DND-41 (cell line): ENCODE results near the gene AJAP1.

Experiments used
- ATAC-seq: fragments of 200-7000 bp; cut with Tn5 transposase; 3 replicates; pipeline ENCODE4 v1.9.1; 2021; ENCODE audit warnings: low read depth; ENCODE audit not compliant: insufficient read depth
- DNase-seq: peaks from one replicate; pipeline ENCODE4 v3.0.0-alpha.2; 2020
- H2AFZ ChIP-seq: 2 replicates; pipeline ENCODE4 v1.6.0; 2012; ENCODE audit warnings: low read depth, low read length
- H3K27ac ChIP-seq: 2 replicates; pipeline ENCODE4 v1.5.1; 2012; ENCODE audit warnings: low read length, inconsistent platforms
- H3K27me3 ChIP-seq: fragments of 200-600 bp; sonication (generic); 2 replicates; pipeline ENCODE4 v1.6.0; 2012; ENCODE audit warnings: low read length, mild to moderate bottlenecking, inconsistent platforms; ENCODE audit not compliant: insufficient read depth, poor library complexity
- H3K36me3 ChIP-seq: 2 replicates; pipeline ENCODE4 v1.5.1; 2012; ENCODE audit warnings: low read length, inconsistent platforms; ENCODE audit not compliant: insufficient read depth
- H3K4me1 ChIP-seq: 2 replicates; pipeline ENCODE4 v1.5.1; 2012; ENCODE audit warnings: mild to moderate bottlenecking, low read length; ENCODE audit not compliant: insufficient read depth
- H3K4me2 ChIP-seq: 2 replicates; pipeline ENCODE4 v1.6.0; 2012; ENCODE audit warnings: mild to moderate bottlenecking, moderate library complexity, low read length, inconsistent platforms; ENCODE audit not compliant: insufficient read depth
- H3K4me3 ChIP-seq, 2 experiments: fragments of 200-600 bp in 1 of 2; shearing (Covaris generic) in 1 of 2; 2 replicates each; pipeline ENCODE4 v1.5.1; 2012 to 2016; ENCODE audit warnings: inconsistent platforms in 2 of 2, low read length in 2 of 2, mild to moderate bottlenecking in 2 of 2, low read depth in 1 of 2, moderate library complexity in 1 of 2
- H3K79me2 ChIP-seq: 2 replicates; pipeline ENCODE4 v1.6.0; 2012; ENCODE audit warnings: low read length, inconsistent platforms; ENCODE audit not compliant: insufficient read depth
- H3K9ac ChIP-seq: 2 replicates; pipeline ENCODE4 v1.6.0; 2012; ENCODE audit warnings: low read depth, mild to moderate bottlenecking, inconsistent platforms, low read length, moderate library complexity
- H3K9me3 ChIP-seq: 2 replicates; pipeline ENCODE4 v1.5.1; 2012; ENCODE audit warnings: low read length, moderate library complexity, mild to moderate bottlenecking, inconsistent platforms; ENCODE audit not compliant: insufficient read depth, severe bottlenecking
- H4K20me1 ChIP-seq: 2 replicates; pipeline ENCODE4 v1.6.0; 2012; ENCODE audit warnings: low read length; ENCODE audit not compliant: insufficient read depth
- EZH2 ChIP-seq: IDR thresholded peaks from 3 replicates; pipeline ENCODE4 v1.6.1; 2012; ENCODE audit warnings: borderline replicate concordance, low read depth, mild to moderate bottlenecking, moderate library complexity, low read length, inconsistent platforms; ENCODE audit not compliant: severe bottlenecking
- TF ChIP-seq, protein P1 (sequence below): IDR thresholded peaks from 2 replicates; pipeline ENCODE4 v1.5.1; 2012; ENCODE audit warnings: borderline replicate concordance, low read length, moderate library complexity, mild to moderate bottlenecking; ENCODE audit not compliant: poor library complexity, severe bottlenecking; ENCODE audit errors: extremely low read depth

Gene AJAP1

DNA sequence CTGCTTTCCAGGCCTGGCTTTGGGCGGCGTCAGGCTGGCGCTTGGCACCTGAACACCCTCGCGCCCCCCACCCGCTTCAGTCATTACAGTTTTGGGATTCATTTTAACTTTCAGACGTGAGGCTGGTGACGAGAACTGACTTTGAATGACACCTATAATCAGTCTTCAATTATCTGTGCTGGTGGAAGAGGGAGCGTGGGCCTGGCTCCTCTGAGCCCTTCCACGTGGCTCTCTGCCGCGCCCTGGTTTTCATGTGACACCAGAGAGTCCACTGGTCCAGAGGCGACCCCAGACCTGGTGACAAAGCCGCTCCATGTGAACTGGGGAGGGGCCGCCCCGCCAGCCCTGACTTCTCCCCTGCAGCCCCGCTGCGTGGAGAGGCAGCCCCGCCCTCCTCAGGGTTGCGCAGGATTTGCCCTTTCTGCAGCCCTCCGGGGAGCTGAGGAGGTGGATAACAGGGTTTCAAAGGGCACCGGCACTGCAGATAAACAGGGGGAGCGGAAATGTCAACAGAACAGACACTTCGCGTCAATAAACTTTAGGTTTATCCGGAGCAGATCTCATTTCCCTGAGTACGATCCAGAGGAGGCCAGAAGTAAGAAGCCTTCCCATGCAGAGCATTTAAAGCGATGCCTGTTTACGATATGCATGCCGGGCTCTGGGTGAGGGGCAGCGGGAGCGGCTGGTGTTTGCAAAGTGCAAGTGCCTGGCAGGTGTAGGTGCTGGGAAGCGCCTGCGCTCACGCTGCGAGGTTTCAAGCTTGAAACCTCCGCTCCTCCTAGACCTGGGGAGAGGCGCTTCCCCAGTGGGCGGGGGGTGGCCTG is 56.4 kb downstream of the AJAP1 start:
- no peak overlapping the region for H3K9ac ChIP-seq

DNA sequence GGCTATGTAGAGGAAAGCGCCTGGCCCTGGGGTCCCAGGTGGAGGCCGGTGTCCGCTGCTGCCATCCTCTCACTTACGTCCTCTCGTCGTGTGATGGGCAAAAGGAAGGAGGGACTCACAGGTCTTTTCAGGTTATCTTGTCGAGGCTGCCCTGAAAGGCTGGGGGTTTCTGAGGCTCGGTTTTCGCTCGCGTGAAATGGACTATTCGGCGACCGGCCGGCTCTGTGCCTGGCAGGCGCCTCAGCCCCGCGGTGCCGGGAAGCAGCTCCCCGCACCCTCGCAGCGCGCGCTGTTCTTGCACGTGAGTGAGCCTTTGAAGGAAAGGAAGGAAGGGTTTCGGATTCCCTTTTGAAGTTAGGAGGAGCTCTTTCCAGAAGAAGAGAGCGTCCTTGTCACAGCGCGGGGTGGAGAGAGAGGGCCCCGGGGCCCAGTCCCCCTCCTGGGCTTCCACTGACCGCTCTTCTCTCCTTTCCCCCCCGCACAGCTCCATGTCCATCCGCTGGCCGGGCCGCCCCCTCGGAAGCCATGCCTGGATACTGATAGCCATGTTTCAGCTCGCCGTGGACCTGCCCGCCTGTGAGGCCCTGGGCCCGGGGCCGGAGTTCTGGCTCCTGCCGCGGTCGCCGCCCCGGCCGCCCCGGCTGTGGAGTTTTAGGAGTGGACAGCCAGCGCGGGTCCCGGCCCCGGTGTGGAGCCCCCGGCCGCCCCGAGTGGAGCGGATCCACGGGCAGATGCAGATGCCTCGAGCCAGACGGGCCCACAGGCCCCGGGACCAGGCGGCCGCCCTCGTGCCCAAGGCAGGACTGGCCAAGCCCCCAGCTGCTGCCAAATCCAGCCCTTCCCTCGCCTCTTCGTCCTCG is 57.2 kb downstream of the AJAP1 start:
- H4K20me1 ChIP-seq: no peaks in the 10 kb centered on the region
- ATAC-seq: no peak
- no peak for TF ChIP-seq EZH2
- TF ChIP-seq, protein P1, sequence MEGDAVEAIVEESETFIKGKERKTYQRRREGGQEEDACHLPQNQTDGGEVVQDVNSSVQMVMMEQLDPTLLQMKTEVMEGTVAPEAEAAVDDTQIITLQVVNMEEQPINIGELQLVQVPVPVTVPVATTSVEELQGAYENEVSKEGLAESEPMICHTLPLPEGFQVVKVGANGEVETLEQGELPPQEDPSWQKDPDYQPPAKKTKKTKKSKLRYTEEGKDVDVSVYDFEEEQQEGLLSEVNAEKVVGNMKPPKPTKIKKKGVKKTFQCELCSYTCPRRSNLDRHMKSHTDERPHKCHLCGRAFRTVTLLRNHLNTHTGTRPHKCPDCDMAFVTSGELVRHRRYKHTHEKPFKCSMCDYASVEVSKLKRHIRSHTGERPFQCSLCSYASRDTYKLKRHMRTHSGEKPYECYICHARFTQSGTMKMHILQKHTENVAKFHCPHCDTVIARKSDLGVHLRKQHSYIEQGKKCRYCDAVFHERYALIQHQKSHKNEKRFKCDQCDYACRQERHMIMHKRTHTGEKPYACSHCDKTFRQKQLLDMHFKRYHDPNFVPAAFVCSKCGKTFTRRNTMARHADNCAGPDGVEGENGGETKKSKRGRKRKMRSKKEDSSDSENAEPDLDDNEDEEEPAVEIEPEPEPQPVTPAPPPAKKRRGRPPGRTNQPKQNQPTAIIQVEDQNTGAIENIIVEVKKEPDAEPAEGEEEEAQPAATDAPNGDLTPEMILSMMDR: no peak
- H3K4me3 ChIP-seq: no peak overlapping the region
- no peaks in the 10 kb centered on the region for H3K27me3 ChIP-seq
- no peak overlapping the region for H3K27ac ChIP-seq
- no peak overlapping the region for H3K4me2 ChIP-seq
- DNase-seq: no peak
- no peaks in the 10 kb centered on the region for H3K36me3 ChIP-seq
- no peaks in the 10 kb centered on the region for H3K79me2 ChIP-seq
- peaks cover 12% of the 10 kb centered on the region for H3K9me3 ChIP-seq
- no peaks in the 10 kb centered on the region for H3K4me1 ChIP-seq
- no peak overlapping the region for H2AFZ ChIP-seq
- H3K9ac ChIP-seq: no peak overlapping the region

More for the DNA sequence above, 56.4 kb downstream of the AJAP1 start:
- Histone ChIP-seq H3K79me2 (no peaks in the 10 kb centered on the region), H3K27me3 (no peaks in the 10 kb centered on the region), H3K4me2 (no peak overlapping the region), H2AFZ (no peak overlapping the region), H3K27ac (no peak overlapping the region), H3K36me3 (no peaks in the 10 kb centered on the region), H3K9me3 (peaks cover 12% of the 10 kb centered on the region), H3K4me3 (no peak overlapping the region), H4K20me1 (no peaks in the 10 kb centered on the region), H3K4me1 (no peaks in the 10 kb centered on the region)
- no peak for TF ChIP-seq EZH2
- TF ChIP-seq, protein P1: no peak
- ATAC-seq (no peak), DNase-seq (no peak)

DNA sequence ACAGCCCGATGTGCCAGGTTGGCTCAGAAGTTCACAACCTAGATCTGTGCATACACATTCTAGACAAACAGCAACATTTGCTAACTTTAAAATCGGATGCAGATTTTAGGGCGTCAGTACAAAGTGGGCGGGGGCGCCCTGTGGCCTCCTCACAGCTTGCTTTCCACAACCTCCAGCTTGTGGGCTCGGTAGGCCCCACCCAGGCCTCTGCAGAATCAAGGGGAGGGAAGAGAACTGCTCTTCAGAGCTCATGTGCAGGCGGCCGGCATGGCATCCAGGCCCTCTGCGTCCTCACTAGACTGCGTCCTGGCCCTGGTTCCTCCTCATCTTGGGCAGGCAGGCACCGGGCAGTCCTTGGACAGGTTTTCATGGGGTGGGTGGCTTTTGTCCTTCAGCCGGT is 59.3 kb downstream of the AJAP1 start:
- no peak for ATAC-seq
- Histone ChIP-seq H3K4me3 (no peak overlapping the region), H3K36me3 (no peaks in the 10 kb centered on the region), H4K20me1 (no peaks in the 10 kb centered on the region), H3K27me3 (no peaks in the 10 kb centered on the region), H3K4me2 (no peak overlapping the region), H3K4me1 (no peaks in the 10 kb centered on the region), H3K9me3 (peaks cover 12% of the 10 kb centered on the region), H3K9ac (no peak overlapping the region), H3K79me2 (no peaks in the 10 kb centered on the region), H2AFZ (no peak overlapping the region), H3K27ac (no peak overlapping the region)
- DNase-seq: no peak
- TF ChIP-seq EZH2: no peak
- TF ChIP-seq, protein P1: no peak
